SHP77 (cell line): Measurements from ENCODE around the gene ADSS1.

Experiments used
- DNase-seq, 2 experiments: peaks; one replicate each; lab custom pipeline; 2025; lab: John Stamatoyannopoulos, UW

The ADSS1 gene

GRCh38 chr14:104717646-104718045 lies 6.4 kb upstream of the ADSS1 start:
- DNase-seq = no peak

- DNase-seq = no peak
Observed at GRCh38 chr14:104718147-104718546, 5.9 kb upstream of the ADSS1 start.

DNA sequence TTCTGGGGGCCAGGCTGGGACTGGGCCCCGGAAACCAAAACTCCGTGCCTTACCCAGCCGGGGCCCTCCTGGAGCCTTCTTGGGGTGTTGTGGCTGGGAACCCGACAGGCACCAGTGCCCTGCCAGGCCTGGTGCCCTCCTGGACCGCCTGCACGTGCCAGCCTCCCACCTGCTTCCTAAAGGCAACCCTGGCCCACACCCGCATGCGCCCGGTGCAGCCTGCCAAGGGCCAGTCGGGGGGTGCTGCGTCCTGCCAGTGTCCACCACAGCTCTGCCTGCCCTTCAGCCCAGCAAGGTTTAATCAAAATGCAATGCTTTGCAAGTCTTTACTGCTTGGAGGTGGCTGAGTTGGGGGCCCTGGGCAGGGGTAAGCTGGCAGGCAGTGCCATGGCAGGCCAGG lies 5.2 kb upstream of the ADSS1 start:
- DNase-seq = no peak

DNA sequence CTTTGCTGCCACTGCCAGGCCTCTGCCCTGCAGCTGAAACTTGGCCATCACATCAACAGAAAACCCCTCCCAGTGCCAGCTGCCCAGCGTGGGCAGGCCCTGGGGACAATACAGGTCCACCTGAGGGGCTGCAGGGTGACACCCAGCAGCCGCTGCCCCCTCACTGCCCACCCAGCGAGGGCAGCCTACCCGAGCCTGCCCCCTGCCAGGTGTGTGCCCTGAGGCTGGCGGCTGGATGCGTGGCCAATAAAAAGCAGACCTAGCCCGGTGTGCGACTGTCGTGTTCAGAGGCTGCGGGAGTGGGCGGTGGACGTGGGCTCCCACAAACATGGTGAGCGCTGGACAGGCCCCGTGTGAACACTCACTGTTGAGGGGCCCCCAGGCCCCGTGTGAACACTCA lies 4.7 kb upstream of the ADSS1 start:
- DNase-seq = no peak

DNA sequence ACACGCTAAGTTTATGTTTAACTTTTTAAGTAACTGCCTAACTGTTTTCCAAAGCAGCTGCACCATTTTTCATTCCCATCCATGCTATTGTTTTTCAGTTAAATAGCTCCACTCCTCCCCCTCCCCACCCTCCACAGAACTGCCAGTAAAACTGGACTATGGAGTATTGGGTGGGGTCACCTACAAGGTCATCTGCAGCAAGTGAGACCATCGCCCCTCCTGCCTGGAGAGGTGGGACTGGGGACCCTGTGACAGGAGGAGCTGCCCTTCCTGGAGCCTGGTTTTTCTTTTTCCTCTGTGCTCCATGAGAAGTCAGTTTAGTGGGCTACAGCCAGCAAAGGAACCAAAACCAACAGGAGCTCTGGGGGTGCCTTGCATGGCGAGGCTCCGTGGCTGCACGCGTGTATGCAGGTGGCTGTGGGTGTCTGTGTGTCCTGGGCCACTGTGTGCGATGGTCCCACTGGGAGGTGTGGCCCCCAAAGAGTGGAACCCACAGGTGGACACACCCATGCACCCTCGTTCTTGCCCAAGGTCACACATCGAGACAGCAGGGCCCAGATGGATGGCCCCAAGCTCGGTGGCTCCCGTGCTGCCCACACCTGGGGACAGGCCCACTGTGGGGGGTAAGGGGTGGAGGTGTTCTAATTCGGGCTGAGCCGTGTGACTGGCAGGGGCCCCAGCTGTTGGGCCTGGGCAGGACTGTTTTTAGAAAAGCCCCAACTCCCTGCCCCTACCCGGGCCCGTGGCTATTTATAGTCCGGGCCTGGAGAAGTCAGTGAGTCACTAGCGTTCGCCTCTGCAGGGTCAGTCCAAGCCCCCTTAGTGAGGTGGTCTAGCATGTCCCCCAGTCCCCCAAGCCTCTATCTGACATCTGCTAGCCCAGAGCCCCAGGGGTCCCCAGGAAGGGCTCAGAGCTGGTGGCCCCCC lies 2.3 kb upstream of the ADSS1 start:
- no peak for DNase-seq

GRCh38 chr14:104722938-104723650 lies 935 bp upstream of the ADSS1 start:
- no peak for DNase-seq

DNA sequence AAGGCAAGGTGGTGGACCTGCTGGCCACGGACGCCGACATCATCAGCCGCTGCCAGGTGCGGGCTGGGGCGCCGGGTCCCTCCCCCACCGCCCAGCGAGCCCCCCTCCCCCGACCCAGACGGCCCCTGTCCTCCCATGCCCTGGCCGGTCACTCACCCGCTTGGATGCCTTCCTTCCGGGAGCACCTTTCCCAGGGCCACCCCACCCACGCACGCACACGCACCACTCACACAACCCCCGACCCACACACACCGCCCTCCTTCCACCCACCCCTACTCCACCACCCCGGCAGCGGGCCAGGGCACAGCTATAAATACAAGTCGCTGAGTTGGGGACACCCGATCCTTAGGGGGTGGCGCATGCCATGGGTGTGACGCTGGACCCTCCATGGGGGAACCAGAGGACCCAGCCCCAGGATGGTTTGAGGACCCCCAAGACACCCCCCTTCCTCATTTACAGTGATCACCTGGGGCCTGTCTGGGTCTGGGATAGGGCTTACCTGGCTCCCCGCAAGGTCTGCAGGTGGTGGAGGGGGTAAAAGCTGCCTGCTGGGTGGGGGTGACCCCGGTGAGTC lies 465 bp downstream of the ADSS1 start:
- DNase-seq = no peak

DNA sequence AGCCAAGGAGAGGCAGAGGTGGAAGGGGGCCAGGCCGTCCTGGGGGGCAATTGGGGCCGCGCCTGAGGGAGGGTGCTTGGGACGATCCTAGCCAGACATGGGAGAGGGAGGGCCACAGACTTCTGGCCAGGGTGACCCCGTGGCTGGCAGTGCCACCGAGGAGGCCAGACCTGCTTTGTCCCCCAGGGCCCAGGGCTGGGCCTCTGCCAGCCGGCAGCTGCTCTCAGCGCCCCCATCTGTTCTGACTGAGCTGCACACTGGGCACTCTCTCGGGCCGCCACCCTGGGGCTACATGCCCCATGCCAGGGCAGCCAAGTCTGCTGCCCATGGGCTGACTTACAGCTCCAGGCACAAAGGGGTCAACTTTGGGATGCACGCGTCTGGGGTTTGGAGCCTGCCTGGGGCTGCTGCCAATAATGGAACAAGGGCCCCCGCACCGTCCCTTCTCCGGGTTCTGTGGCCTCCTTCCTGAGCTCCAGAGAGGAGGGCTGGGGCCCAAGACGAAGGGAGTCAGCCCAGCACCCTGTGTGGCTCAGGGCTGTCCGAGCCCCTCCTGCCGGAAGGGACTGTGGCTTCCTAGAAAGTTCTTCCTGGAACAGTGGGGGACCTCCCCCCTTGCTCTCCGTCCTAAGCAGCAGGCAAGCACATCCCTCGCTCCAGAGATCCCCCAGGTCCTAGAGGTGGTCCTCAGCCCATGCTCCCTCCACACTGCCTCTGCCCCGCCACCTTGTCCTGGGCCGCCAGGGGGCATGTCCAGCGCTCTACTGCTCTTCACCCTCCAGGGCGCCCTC lies 1.1 kb downstream of the ADSS1 start:
- DNase-seq = peak in 1 of 2 experiments; percentile 9

- DNase-seq = no peak
Observed at GRCh38 chr14:104725772-104726548, 1.9 kb downstream of the ADSS1 start.

DNA sequence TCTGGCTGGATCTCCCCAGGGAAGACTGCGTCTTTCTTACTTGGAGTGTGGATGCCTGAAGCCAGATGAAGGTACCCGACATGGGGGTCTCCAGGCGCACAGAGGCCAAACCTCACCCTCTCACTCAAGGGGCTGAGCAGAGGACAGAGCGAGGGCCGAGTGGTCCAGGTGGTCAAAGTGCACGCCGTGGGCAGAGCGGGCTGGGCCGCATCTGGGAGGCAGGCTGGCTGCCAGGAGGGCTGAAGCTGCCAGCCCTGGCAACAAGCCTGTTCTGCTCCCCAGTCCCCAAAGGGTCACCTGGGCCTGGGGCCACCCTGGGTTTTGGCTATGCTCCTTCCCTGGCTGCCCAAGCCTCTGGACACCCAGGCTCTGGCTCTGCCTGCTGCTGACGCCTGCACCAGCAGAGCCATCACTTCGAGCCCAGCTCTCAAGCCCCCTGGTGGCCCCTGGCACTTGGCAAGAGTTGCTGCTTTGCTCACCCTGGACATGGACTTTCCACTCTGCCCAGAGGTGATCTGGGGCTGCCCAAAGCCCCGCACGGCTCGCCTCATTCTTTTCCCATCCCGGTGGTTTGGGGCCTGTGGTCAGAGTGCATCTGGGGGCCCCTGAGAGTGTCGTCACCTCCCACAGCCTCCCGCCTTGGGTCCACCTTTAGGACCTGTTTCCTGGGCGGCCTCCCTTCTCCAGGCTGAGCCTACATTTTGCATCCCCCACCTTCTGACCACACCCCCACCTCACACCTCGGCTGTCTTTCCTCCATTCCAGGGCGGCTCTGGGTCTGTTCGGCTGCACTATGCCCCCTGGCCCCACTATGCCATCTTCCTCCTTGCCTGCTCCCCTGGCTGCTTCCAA lies 2.8 kb downstream of the ADSS1 start:
- peak in 1 of 2 experiments; percentile 23 for DNase-seq

GRCh38 chr14:104728631-104729030 lies 4.6 kb downstream of the ADSS1 start:
- no peak for DNase-seq

DNA sequence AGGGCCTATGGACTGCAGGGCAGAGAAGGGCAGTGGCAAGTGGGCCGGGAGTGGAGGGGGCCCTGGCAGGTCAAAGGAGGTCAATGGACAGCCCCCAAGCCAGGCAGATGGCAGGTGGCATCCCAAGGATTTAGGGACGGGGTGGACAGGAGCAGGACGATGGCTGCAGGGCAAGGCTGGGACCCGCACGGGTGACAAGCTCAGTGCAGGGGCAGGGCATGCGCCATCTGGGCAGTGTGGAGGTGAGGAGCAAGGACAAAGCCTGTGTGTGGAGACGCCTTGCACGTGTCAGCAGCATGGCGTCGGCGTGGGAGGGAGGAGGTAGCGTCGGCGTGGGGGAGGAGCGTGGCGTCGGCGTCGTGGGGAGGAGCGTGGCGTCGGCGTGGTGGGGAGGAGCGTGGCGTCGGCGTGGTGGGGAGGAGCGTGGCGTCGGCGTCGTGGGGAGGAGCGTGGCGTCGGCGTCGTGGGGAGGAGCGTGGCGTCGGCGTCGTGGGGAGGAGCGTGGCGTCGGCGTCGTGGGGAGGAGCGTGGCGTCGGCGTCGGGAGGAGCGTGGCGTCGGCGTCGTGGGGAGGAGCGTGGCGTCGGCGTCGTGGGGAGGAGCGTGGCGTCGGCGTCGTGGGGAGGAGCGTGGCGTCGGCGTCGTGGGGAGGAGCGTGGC lies 5.3 kb downstream of the ADSS1 start:
- DNase-seq = peak in 1 of 2 experiments; percentile 46

DNA sequence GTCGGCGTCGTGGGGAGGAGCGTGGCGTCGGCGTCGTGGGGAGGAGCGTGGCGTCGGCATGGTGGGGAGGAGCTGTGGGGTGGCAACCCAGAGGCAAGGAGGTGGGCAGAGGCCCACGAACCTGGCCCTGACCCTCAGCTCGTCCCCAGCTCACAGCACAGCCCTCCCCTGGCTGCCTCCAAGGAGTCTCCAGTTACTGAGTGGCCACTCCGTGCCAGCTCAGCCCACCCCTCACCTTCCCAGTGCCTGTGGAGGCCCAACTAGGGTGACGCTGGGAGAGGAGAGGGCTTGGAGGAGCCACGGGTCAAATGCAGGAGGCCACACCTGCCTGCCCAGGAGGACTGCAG lies 5.8 kb downstream of the ADSS1 start:
- no peak for DNase-seq

DNA sequence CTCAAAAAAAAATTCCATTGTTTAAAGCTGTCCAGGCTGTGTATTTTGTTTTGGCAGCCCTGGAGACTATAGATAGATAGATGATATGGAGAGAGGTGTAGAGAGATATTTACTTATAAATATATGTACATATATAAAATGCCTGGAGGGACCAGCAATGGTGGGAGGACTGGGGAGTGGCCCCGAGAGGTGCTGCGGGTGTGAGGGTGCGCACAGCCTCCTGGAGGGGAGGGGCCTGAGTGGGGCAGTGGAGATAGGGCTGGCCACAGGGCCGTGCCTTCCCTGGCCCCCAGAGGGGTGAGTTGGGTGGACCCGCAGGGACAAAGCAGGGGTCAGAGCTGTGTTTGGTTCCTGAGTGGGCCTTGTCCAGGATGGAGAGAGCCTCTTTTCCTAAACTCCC lies 6.5 kb downstream of the ADSS1 start:
- DNase-seq = no peak

DNA sequence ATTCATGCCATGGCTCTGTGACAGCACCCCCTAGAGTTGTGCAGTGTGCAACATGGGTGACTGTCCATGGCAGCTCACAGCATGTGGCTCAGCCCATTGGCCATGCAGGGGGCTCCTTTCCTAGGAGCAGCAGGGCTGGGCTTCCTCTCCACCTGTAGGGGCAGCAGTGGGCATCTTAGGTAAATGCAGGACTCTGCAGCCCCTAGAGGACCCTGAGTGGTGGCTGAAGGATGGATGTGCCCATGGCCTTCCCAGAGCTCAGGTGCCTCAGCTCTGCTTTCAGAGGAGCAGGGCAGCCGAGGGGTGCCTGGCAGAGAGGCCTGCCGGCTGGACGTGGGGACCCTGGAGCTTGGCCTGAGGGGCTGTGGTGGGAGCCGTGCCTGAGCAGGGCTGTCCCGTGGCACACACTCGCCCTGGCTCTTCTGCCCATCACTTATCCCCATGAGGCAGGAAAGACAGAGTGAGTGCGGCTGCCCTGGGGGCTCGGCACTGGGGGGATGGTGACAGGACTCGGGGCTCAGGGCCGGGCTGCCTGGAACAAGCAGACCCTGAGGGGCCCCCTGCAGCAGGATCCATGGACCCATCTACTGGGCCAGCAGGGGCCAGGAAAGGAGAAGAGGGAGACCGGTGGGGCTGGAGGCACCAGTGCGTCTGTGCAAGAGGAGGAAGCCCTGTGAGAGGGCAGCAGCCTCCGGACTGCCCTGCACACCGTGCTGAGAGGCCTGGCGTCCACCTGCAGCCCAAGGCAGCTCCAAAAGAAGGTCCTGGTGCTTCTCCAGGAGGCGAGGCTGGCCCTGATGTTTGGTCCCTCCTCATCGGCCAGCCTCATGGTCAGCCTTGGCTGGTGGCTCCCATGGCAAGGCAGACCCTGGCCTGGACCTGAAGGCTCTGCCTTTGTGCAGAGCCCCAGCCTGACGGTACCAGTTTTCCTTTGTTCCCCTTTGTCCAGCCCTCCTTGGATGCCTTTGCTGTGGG lies 7.6 kb downstream of the ADSS1 start:
- peak; percentile 33 to 74 for DNase-seq

- DNase-seq = peak; percentile 49 to 76
Observed at GRCh38 chr14:104732355-104732804, 8.4 kb downstream of the ADSS1 start.

DNA sequence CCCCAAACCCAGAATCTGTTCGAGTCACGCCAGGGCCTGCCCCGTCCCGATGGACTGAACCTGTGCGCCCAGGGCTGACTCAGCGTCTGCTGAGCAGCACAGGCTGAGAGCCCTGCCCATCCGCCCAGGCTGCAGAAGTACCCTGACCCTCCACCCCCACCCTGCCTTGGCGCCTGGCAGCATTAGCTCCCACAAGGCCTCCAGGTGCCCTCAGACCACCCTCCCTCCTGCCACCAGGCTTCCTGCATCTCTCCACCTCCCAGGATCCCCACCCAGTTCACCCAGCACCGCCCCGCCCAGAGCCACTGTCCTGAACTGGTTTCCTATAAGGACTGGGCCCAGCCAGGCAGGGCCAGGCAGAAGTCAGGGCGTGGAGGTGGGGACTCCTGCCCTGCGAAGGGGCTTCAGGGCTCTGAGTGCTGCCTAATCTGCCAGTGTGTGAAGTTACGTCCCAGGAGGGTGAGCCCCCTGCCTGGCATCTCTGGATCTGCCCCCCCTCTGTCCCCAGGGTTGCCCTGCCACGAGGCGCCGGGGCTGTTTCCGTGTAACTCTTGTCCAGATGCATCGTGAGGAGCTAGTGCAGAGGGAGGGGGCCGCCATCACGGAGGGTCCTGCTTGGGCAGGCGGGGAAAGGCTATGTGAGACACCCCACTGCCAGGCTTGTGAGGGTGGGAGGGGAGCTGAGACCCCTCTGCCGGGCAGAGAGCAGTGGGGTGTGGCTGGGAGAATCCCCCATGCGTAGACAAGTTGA lies 9.1 kb downstream of the ADSS1 start:
- peak in 1 of 2 experiments; percentile 18 for DNase-seq
